Right cardiac atrium (tissue), 5 donors: ENCODE data around the gene AIG1. TPM values are rescaled to one million over a fixed set of nuclear protein-coding genes. Genes with fewer than 3 reads are reported as not detected.

Experiments
- ATAC-seq, 2 donors: fragments of 200-7000 bp; cut with Tn5 transposase; one replicate each; pipeline versions ENCODE4 v1.8.0 to v1.9.1; 2020; ENCODE audit warnings: moderate library complexity in 2 of 2, mild to moderate bottlenecking in 1 of 2
- DNase-seq, 3 donors: peaks; one replicate each; pipeline ENCODE4 v3.0.0-alpha.2; 2020
- H3K27ac ChIP-seq: one replicate; pipeline ENCODE4 v1.5.1; 2013; ENCODE audit warnings: mild to moderate bottlenecking, low read length, control low read depth, moderate library complexity
- H3K27me3 ChIP-seq: one replicate; pipeline ENCODE4 v1.6.1; 2013; ENCODE audit not compliant: control insufficient read depth, insufficient read depth
- H3K4me1 ChIP-seq: one replicate; pipeline ENCODE4 v1.6.1; 2013; ENCODE audit warnings: low read length; ENCODE audit not compliant: control insufficient read depth, insufficient read depth
- H3K4me3 ChIP-seq: one replicate; pipeline ENCODE4 v1.5.1; 2013; ENCODE audit warnings: low read length, control low read depth
- H3K9me3 ChIP-seq: one replicate; pipeline ENCODE4 v1.6.1; 2013; ENCODE audit warnings: low read length; ENCODE audit not compliant: control insufficient read depth
- WGBS: extraction: QIAGEN DNeasy Blood & Tissue Kit; methylation state at CpG from one replicate; pipeline ENCODE4 v1.1.7; 2013; 5-methylcytosine and 5-hydroxymethylcytosine counted together
- intact Hi-C, 4 donors: fragments of 100-400 bp; cut with DNase I; formaldehyde crosslinking; loops; one replicate each; pipeline versions ENCODE4 v1.11.0 to v1.14.0; 2022 to 2023
- polyA plus RNA-seq: library from polyadenylated mRNA; stranded (reverse); fragments of 200-250 nt; gene quantifications from one replicate; pipeline ENCODE4 v1.2.3, GENCODE V29; 2013
- total RNA-seq, 4 donors: library from RNA; stranded (reverse); fragmentation: NEBNext Ultra II Directional; extraction: Animal tissue kit (Norgen Biotek cat#: 25700); gene quantifications; one replicate each; pipeline ENCODE4 v1.2.1, GENCODE V29; 2021
- donor health status: healthy with polysubstance abuse.
- donor health status: DM: no; HTN: yes; CAD: no.
- donor health status: DM: no; HTN: no; CAD: no.
- donor health status: DM: no; HTN: yes; CAD: no; lungs with severe emphysema.
- donor health status: DM: yes; HTN: yes; CAD: no.

The AIG1 gene
- total and polyA plus RNA-seq, 5 donors = 44.4 to 69.8 (median 51.9) TPM

DNA sequence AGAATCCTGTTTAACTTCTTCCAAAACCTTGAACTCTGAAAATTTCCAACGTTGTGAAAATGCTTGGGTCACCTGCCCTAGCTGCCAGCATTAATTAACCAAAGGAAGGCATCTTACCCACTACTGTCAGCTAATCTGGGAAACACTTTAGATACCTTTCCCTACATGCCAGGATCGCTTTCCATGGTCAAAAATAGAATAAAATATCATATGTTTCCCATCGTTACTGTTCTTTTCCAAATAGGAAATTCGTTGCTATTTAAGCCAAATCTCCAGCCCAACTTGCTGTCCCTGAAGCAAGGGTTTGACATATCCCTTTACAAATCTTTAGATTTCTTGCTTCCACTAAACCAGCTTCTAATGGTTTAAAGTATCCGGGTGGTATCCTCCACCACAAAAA, 157.5 kb downstream of the AIG1 start:
- 67% methylated on average over 5 of the region's 5 CpGs for WGBS
- DNase-seq (no peak), ATAC-seq (no peak)
- Histone ChIP-seq H3K4me1 (peaks cover 5% of the 10 kb centered on the region), H3K27me3 (no peaks in the 10 kb centered on the region), H3K9me3 (no peaks in the 10 kb centered on the region), H3K4me3 (no peak overlapping the region), H3K27ac (no peak overlapping the region)
- intact Hi-C loops = no loop called here

DNA sequence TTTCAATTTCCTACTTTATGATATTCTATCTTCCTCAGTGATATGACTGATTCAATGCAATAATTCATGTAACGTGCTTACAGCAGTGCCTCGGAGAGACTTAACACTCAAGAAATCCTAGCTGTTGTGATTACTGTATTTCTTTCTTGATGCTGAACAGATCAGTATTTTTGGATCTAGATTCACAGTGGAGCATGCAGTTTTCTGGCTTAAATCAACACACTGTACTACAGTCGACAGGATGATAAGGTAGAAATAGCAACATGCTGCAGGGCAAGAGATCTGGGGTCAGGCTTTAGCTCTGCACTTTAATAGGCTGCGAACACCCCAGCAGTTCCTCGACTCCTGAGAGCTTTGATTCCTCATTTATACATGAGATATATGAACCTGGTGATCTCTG, 161.0 kb downstream of the AIG1 start:
- Histone ChIP-seq H3K4me1 (no peaks in the 10 kb centered on the region), H3K9me3 (no peaks in the 10 kb centered on the region), H3K27ac (peak overlapping the region; percentile 46), H3K4me3 (no peak overlapping the region), H3K27me3 (no peaks in the 10 kb centered on the region)
- ATAC-seq (peak; percentile 43 to 76), DNase-seq (no peak)
- intact Hi-C loops = no loop called here
- WGBS = 36% methylated on average over 5 of the region's 5 CpGs

- intact Hi-C loops = no loop called here
- H3K4me3 ChIP-seq = no peak overlapping the region
- H3K27ac ChIP-seq = peak overlapping the region; percentile 46
- H3K9me3 ChIP-seq = no peaks in the 10 kb centered on the region
- ATAC-seq (peak in 1 of 2 donors; percentile 64), DNase-seq (no peak)
- WGBS = 32% methylated on average over 5 of the region's 5 CpGs
- no peaks in the 10 kb centered on the region for H3K27me3 ChIP-seq
- no peaks in the 10 kb centered on the region for H3K4me1 ChIP-seq
Observed at GRCh38 chr6:143222310-143222709, 161.6 kb downstream of the AIG1 start.

GRCh38 chr6:143222801-143223231, 162.1 kb downstream of the AIG1 start:
- H3K27ac ChIP-seq = peak overlapping the region; percentile 33
- DNase-seq (no peak), ATAC-seq (peak in 1 of 2 donors; percentile 54)
- WGBS = 39% methylated on average over 2 of the region's 2 CpGs
- intact Hi-C loops = no loop called here
- H3K9me3 ChIP-seq = no peaks in the 10 kb centered on the region
- no peaks in the 10 kb centered on the region for H3K4me1 ChIP-seq
- no peaks in the 10 kb centered on the region for H3K27me3 ChIP-seq
- no peak overlapping the region for H3K4me3 ChIP-seq

GRCh38 chr6:143223895-143224294, 163.2 kb downstream of the AIG1 start:
- Histone ChIP-seq H3K27ac (peak overlapping the region; percentile 87), H3K4me3 (no peak overlapping the region), H3K27me3 (no peaks in the 10 kb centered on the region), H3K4me1 (no peaks in the 10 kb centered on the region), H3K9me3 (no peaks in the 10 kb centered on the region)
- DNase-seq (peak; percentile 65 to 76 (median 76)), ATAC-seq (peak; percentile 77 to 87)
- WGBS = 43% methylated on average over 8 of the region's 8 CpGs
- intact Hi-C loops = no loop called here

DNA sequence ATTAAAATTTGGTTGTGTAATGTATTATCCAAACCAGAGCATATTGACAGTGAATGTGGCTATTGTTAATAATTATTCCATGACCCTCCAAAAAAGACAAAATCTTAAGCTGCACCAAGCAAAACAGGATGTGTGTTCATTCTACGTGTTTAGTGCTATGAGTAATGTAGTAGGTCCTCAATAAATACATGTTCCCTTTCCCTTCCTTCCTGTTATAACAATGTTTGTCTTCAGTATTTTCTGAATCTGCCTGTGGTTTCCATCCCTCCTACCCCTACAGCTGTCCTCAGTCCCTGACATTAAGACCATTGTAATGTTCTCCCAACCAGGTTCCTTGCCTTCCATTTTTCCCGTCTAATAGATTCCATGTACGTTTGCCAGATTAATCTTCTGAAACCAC, 163.8 kb downstream of the AIG1 start:
- DNase-seq (no peak), ATAC-seq (no peak)
- Histone ChIP-seq H3K9me3 (no peaks in the 10 kb centered on the region), H3K27me3 (no peaks in the 10 kb centered on the region), H3K4me1 (no peaks in the 10 kb centered on the region), H3K4me3 (no peak overlapping the region), H3K27ac (no peak overlapping the region)
- intact Hi-C loops = no loop called here
- WGBS = 83% methylated on average over 3 of the region's 3 CpGs

DNA sequence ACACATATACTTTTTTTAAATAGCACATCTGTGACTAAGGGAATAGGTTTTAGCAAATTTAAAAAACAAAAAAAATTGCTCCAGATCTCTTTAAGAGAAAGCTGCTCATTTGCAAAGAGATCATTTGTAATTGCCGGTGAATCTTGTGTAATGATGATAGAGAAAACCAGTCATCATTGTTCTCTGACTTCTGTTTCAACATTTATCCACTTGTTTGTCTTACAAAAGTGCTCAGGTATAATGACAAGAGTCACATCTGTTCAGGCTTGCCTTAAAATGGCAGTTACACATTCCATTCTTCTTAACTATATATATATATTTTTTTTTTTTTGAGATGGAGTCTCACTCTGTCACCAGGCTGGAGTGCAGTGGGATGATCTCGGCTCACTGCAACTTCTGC, 165.2 kb downstream of the AIG1 start:
- no peak for DNase-seq
- 94% methylated on average over 2 of the region's 2 CpGs for WGBS

DNA sequence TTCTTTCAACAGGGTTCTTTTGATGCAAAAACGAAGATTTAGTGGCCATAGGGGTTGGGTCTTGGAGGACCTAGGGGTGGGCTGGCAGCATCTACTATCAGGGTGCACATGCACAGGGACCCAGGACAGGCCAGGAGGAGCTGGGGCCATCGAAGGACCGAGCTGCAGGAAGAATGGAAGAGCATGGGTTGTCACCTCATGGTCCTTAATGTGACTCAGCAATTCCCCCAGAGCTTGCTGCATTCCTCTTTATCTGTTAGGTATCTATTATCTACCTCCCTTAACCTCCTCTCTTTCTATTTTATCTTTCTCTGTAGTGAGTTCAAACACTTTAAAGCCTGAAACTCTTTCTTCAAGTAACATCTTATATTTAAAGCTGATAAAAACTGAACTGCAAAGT, 167.0 kb downstream of the AIG1 start:
- DNase-seq = no peak
- H3K4me3 ChIP-seq = no peak overlapping the region
- no peak overlapping the region for H3K27ac ChIP-seq
- H3K9me3 ChIP-seq = no peaks in the 10 kb centered on the region
- intact Hi-C loops = no loop called here
- WGBS = 93% methylated on average over 3 of the region's 3 CpGs
- no peak for ATAC-seq
- no peaks in the 10 kb centered on the region for H3K27me3 ChIP-seq
- no peaks in the 10 kb centered on the region for H3K4me1 ChIP-seq

More for the DNA sequence above, 165.2 kb downstream of the AIG1 start:
- Histone ChIP-seq H3K4me1 (no peaks in the 10 kb centered on the region), H3K9me3 (no peaks in the 10 kb centered on the region), H3K27me3 (no peaks in the 10 kb centered on the region), H3K27ac (no peak overlapping the region), H3K4me3 (no peak overlapping the region)
- no peak for ATAC-seq
- intact Hi-C loops = no loop called here

GRCh38 chr6:143229400-143229799, 168.7 kb downstream of the AIG1 start:
- no peak for ATAC-seq
- no peak overlapping the region for H3K4me3 ChIP-seq
- intact Hi-C loops = no loop called here
- WGBS = 90% methylated on average over 1 of the region's 1 CpG
- H3K27ac ChIP-seq = no peak overlapping the region
- no peaks in the 10 kb centered on the region for H3K27me3 ChIP-seq
- no peaks in the 10 kb centered on the region for H3K4me1 ChIP-seq
- no peaks in the 10 kb centered on the region for H3K9me3 ChIP-seq
- no peak for DNase-seq

DNA sequence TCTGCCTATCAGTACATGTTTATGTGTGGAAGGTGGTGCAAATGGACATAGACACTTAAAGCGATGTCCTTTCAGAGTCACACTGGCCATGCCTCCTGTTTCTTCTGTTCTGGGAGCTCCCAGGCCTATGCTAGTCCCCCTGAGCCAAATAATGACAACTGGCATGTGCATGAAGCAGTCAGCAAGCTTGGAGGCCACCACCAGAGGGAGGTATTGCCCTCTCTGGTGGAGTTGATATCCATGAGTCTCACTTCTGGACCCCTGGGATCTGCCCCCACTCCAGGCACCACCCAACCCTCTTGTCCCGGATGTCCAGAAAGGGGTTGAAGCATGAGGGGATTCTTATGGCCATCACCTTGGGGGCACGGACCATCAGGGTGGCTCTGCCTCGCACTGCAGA, 172.2 kb downstream of the AIG1 start:
- DNase-seq = peak in 2 of 3 donors; percentile 29 to 67
- no peaks in the 10 kb centered on the region for H3K9me3 ChIP-seq
- H3K4me1 ChIP-seq = no peaks in the 10 kb centered on the region
- WGBS = 94% methylated on average over 4 of the region's 4 CpGs
- H3K4me3 ChIP-seq = no peak overlapping the region
- no peak for ATAC-seq
- H3K27ac ChIP-seq = no peak overlapping the region
- intact Hi-C loops = no loop called here
- no peaks in the 10 kb centered on the region for H3K27me3 ChIP-seq

DNA sequence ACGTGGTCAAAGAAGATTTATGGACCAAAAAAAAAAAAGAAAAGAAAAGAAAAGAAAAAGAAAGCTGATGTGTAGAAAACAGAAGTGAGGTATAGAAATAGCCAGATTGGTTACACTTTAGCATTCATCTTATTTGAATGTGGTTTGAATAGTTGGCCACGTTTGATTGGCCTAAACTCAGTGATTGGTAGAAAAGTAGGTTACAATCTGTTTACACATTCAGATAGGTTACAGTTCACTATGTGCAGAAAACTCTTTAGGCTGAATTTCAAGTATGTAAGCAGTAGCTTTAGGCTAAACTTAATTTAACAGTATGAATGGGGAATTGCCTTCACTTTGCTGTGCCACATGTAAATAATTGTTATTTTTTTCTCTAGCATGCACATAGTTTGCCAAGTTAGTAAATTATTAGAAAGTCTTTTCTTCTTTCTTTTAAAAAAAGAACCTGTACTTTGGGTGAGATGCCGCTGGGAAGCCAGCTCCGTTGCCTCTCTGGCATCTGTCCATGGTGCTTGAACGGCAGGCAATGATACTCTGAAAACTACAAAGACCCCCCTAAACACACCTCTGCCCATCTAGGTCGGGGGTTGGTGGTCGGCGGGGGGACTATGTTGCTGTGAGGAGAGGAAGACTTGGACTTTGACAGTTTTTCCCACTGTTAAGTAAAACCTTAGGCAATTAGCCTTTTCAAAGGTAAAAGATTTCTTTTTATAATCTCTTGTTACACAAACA, 173.0 kb downstream of the AIG1 start:
- DNase-seq (no peak), ATAC-seq (no peak)
- H3K9me3 ChIP-seq = no peaks in the 10 kb centered on the region
- intact Hi-C loops = no loop called here
- no peaks in the 10 kb centered on the region for H3K27me3 ChIP-seq
- no peak overlapping the region for H3K4me3 ChIP-seq
- 61% methylated on average over 8 of the region's 8 CpGs for WGBS
- H3K27ac ChIP-seq = no peak overlapping the region
- H3K4me1 ChIP-seq = no peaks in the 10 kb centered on the region

DNA sequence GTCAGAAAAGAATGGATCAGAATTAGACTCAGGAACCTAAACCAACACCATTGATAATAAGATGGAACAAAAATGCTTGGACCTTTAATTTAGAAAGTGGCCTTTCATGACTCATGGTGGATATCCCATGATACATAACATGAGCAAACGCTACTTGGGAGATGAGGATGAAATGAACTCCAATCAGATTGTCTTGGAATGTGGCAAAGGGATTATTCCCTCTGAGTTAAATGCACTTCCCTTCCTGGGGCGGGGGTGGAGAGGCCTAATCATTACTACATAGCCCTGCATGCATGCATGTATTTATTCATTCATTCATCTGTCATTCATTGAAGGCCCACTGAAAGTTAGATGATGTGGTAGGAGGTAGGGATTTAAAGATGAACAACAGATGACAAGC, 174.0 kb downstream of the AIG1 start:
- no peak for DNase-seq
- intact Hi-C loops = no loop called here
- Histone ChIP-seq H3K4me3 (no peak overlapping the region), H3K27ac (no peak overlapping the region), H3K27me3 (no peaks in the 10 kb centered on the region), H3K4me1 (no peaks in the 10 kb centered on the region), H3K9me3 (no peaks in the 10 kb centered on the region)
- no peak for ATAC-seq
- WGBS = 78% methylated on average over 2 of the region's 2 CpGs
